Stimulated activated naive CD8-positive, alpha-beta T cell treated with anti-CD3 and anti-CD28 coated beads, Interleukin-15, Interleukin-2, amounts not matched to agents 100 ng/mL and 50 ng/mL, for 24 hours (primary cell): Measurements from ENCODE around the gene PDSS2.
"Not testable (repeated sequence)": the region's sequence is repeated elsewhere in the genome, so short reads cannot be mapped to it uniquely, and the experiment has no call there.

Source experiments
- H3K27ac Mint-ChIP-seq: one replicate; pipeline ENCODE4 v1.8.0; 2021; ENCODE audit warnings: mild to moderate bottlenecking, mixed read lengths
- H3K27me3 Mint-ChIP-seq: one replicate; pipeline ENCODE4 v1.8.0; 2021; ENCODE audit warnings: mixed read lengths
- H3K36me3 Mint-ChIP-seq: one replicate; pipeline ENCODE4 v1.8.0; 2021; ENCODE audit warnings: low read depth, mixed read lengths
- H3K4me1 Mint-ChIP-seq: one replicate; pipeline ENCODE4 v1.8.0; 2021; ENCODE audit warnings: low read depth, mixed read lengths
- H3K4me3 Mint-ChIP-seq: one replicate; pipeline ENCODE4 v1.8.0; 2021; ENCODE audit warnings: mild to moderate bottlenecking, mixed read lengths
- H3K9me3 Mint-ChIP-seq: one replicate; pipeline ENCODE4 v1.8.0; 2021; ENCODE audit warnings: mixed read lengths

Gene PDSS2

DNA sequence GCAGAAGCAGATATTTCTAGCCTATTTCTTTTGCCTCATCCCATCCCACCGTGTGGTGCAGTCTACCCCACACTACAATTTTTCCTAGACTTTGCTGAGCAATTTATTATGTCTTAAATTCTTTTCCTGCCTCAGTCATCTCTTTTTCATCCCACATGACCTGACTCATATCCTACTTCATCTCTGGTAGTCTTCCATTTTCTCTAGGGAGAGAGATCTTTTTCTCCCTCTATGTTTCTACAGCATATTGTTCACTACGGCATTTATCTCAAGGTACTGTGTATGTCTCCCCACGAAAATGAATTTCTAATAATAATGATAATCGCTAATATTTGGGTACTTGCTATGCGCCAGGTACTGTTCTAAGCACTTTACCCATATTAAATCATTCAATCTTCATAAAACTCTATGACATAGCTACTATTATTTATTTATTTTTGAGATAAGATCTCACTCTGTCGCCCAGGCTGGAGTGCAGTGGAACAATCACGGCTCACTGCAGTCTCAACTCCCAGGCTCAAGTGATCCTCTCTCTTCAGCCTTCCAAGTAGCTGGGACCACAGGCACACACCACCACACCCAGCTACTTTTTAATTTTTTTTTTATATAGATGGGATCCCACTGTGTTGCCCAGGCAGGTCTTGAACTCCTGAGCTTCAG is 15.6 kb downstream of the PDSS2 start:
- H3K4me3 Mint-ChIP-seq, result no peak overlapping the region
- no peak overlapping the region for H3K27ac Mint-ChIP-seq
- H3K36me3 Mint-ChIP-seq, result peaks cover 33% of the 10 kb centered on the region
- H3K4me1 Mint-ChIP-seq, result peaks cover 13% of the 10 kb centered on the region
- no peaks in the 10 kb centered on the region for H3K27me3 Mint-ChIP-seq
- H3K9me3 Mint-ChIP-seq, result peaks cover 13% of the 10 kb centered on the region

- no peak overlapping the region for H3K27ac Mint-ChIP-seq
- peaks cover 27% of the 10 kb centered on the region for H3K36me3 Mint-ChIP-seq
- H3K4me1 Mint-ChIP-seq, result peaks cover 13% of the 10 kb centered on the region
- no peaks in the 10 kb centered on the region for H3K27me3 Mint-ChIP-seq
- H3K9me3 Mint-ChIP-seq, result peaks cover 7% of the 10 kb centered on the region
- H3K4me3 Mint-ChIP-seq, result no peak overlapping the region
Measured at GRCh38 chr6:107442938-107443607, 16.3 kb downstream of the PDSS2 start.

DNA sequence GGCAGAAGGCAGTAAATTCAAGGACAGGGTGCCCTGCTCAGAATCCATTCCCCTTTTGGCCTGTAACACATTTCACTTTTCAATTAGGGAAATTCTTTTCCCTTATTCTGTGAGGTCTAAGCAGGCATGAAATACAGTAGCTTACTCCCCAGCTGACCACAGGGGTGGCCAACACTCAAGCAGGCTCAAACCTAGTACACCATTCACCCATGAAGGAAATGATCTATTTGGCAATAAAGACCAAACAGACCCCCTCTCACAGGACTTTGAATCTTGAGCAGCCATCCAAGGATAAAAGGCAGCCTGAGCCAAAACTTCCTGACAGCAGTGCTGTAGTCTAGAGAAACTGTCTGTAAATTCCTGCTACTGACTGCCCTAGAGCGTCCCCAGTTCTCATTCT is 17.7 kb downstream of the PDSS2 start:
- H3K9me3 Mint-ChIP-seq, result no peaks in the 10 kb centered on the region
- H3K36me3 Mint-ChIP-seq, result peaks cover 15% of the 10 kb centered on the region
- no peak overlapping the region for H3K4me3 Mint-ChIP-seq
- H3K27me3 Mint-ChIP-seq, result no peaks in the 10 kb centered on the region
- peaks cover 13% of the 10 kb centered on the region for H3K4me1 Mint-ChIP-seq
- no peak overlapping the region for H3K27ac Mint-ChIP-seq

- Mint-ChIP-seq H3K27ac (no peak overlapping the region), H3K4me1 (peaks cover 13% of the 10 kb centered on the region), H3K9me3 (no peaks in the 10 kb centered on the region), H3K27me3 (no peaks in the 10 kb centered on the region), H3K36me3 (peaks cover 11% of the 10 kb centered on the region), H3K4me3 (no peak overlapping the region)
Measured at GRCh38 chr6:107440936-107441335, 18.4 kb downstream of the PDSS2 start.

GRCh38 chr6:107439406-107439805 is 20.0 kb downstream of the PDSS2 start:
- no peak overlapping the region for H3K4me3 Mint-ChIP-seq
- no peaks in the 10 kb centered on the region for H3K27me3 Mint-ChIP-seq

DNA sequence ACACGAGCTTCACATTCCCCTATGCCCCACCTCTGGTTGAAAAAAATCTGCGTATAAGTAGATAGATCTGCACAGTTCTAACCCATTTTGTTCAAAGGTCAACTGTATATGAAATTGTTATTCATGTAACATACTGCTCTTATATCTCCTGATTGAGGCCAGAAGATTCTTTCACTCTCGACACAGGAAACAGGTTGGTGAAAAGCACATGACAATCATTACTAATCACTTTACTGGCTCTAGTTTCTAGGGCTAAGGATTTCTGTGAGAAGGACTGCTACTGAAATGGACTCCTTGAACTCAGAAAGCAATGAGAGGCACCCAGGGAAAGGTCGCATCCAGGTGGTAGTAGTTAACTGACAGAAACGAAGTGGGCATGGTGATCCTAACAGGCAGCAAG is 21.7 kb downstream of the PDSS2 start:
- peaks cover 7% of the 10 kb centered on the region for H3K4me1 Mint-ChIP-seq
- H3K9me3 Mint-ChIP-seq, result peaks cover 8% of the 10 kb centered on the region
- H3K36me3 Mint-ChIP-seq, result peaks cover 16% of the 10 kb centered on the region
- H3K27ac Mint-ChIP-seq, result no peak overlapping the region
- no peak overlapping the region for H3K4me3 Mint-ChIP-seq
- H3K27me3 Mint-ChIP-seq, result no peaks in the 10 kb centered on the region

More at GRCh38 chr6:107439406-107439805, 20.0 kb downstream of the PDSS2 start:
- Mint-ChIP-seq H3K9me3 (no peaks in the 10 kb centered on the region), H3K27ac (no peak overlapping the region), H3K36me3 (peaks cover 6% of the 10 kb centered on the region), H3K4me1 (peaks cover 13% of the 10 kb centered on the region)

GRCh38 chr6:107436881-107437280 is 22.5 kb downstream of the PDSS2 start:
- H3K4me3 Mint-ChIP-seq, result no peak overlapping the region
- no peaks in the 10 kb centered on the region for H3K27me3 Mint-ChIP-seq
- H3K36me3 Mint-ChIP-seq, result peaks cover 16% of the 10 kb centered on the region
- peaks cover 8% of the 10 kb centered on the region for H3K9me3 Mint-ChIP-seq
- H3K4me1 Mint-ChIP-seq, result peaks cover 4% of the 10 kb centered on the region
- no peak overlapping the region for H3K27ac Mint-ChIP-seq

DNA sequence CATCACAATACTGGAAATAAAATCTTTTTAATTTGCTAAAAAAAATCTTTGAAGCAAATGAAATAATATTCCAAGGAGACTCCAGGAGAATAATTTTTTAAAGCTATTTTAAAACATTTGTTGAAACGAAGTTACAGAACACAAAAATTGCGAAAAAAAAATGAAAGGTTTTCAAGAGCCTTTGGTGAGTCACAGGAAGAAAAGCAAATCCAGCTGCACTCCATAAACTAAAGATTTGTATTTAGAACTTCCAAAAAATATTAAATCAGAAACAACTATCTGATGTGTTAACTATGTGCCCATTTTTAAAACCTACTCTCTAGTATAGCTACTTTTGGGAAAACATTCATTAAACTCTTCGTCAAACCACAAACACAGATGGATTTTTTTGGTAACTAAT is 23.6 kb downstream of the PDSS2 start:
- H3K4me3 Mint-ChIP-seq, result no peak overlapping the region
- peaks cover 8% of the 10 kb centered on the region for H3K9me3 Mint-ChIP-seq
- no peak overlapping the region for H3K27ac Mint-ChIP-seq
- H3K27me3 Mint-ChIP-seq, result no peaks in the 10 kb centered on the region
- peaks cover 16% of the 10 kb centered on the region for H3K36me3 Mint-ChIP-seq
- H3K4me1 Mint-ChIP-seq, result peaks cover 4% of the 10 kb centered on the region

DNA sequence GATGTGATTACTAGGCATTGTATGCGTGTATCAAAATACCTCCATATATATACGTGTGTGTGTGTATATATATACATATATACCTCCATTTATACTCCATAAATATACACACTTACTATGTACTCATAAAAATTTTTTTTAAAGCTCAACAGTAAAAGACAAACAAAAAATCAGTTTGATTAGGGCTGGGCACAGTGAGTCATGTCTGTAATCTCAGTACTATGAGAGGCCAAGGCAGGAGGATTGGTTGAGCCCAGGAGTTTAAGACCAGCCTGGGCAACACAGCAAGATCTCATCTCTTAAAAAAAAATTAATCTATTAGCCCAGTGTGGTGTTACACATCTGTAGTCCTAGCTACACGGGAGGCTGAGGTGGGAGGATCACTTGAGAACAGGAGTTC is 24.6 kb downstream of the PDSS2 start:
- H3K27ac Mint-ChIP-seq, result no peak overlapping the region

GRCh38 chr6:107425951-107426350 is 33.4 kb downstream of the PDSS2 start:
- H3K4me3 Mint-ChIP-seq, H3K27ac Mint-ChIP-seq, H3K4me1 Mint-ChIP-seq, H3K27me3 Mint-ChIP-seq: not testable (repeated sequence)
- Mint-ChIP-seq H3K36me3 (peaks cover 46% of the 10 kb centered on the region), H3K9me3 (peaks cover 18% of the 10 kb centered on the region)

More for the DNA sequence above, 24.6 kb downstream of the PDSS2 start:
- Mint-ChIP-seq H3K27me3 (no peaks in the 10 kb centered on the region), H3K4me3 (no peak overlapping the region), H3K36me3 (peaks cover 14% of the 10 kb centered on the region), H3K9me3 (peaks cover 8% of the 10 kb centered on the region), H3K4me1 (peaks cover 4% of the 10 kb centered on the region)

DNA sequence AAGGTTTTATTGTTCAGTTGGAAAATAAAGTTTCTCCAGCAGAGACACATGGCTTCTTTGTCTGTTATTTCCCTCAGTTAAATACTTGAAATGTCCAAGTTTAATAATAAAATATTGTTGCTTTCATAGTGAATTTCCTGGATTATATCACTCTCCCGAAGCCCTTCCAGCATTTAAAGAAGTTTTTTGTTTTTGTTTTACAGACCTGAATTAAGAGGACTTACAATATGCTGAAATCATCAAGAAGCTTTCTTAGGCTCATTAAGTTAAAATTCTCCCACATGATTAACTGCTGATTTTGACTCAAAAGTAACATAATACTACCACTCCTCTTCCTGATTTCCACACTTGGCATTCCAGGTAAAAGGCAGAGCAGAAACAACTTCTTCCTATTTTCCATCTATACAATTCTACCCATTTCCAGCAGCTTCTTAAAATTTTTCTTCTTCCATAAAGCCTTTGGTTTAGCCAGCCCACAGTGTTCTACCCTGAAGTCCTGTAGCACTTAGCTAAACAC is 35.8 kb downstream of the PDSS2 start:
- H3K4me3 Mint-ChIP-seq, result no peak overlapping the region

GRCh38 chr6:107421696-107422256 is 37.6 kb downstream of the PDSS2 start:
- peaks cover 24% of the 10 kb centered on the region for H3K36me3 Mint-ChIP-seq
- peaks cover 9% of the 10 kb centered on the region for H3K9me3 Mint-ChIP-seq
- no peak overlapping the region for H3K4me3 Mint-ChIP-seq
- no peaks in the 10 kb centered on the region for H3K27me3 Mint-ChIP-seq
- peaks cover 4% of the 10 kb centered on the region for H3K4me1 Mint-ChIP-seq
- H3K27ac Mint-ChIP-seq, result no peak overlapping the region

More for the DNA sequence above, 35.8 kb downstream of the PDSS2 start:
- Mint-ChIP-seq H3K27me3 (no peaks in the 10 kb centered on the region), H3K4me1 (peaks cover 4% of the 10 kb centered on the region), H3K36me3 (peaks cover 37% of the 10 kb centered on the region), H3K27ac (no peak overlapping the region), H3K9me3 (peaks cover 18% of the 10 kb centered on the region)

- H3K4me3 Mint-ChIP-seq, result no peak overlapping the region
- H3K27ac Mint-ChIP-seq, result no peak overlapping the region
- peaks cover 10% of the 10 kb centered on the region for H3K36me3 Mint-ChIP-seq
- no peaks in the 10 kb centered on the region for H3K9me3 Mint-ChIP-seq
- no peaks in the 10 kb centered on the region for H3K27me3 Mint-ChIP-seq
- peaks cover 4% of the 10 kb centered on the region for H3K4me1 Mint-ChIP-seq
Measured at GRCh38 chr6:107419733-107420132, 39.6 kb downstream of the PDSS2 start.

GRCh38 chr6:107418118-107418517 is 41.2 kb downstream of the PDSS2 start:
- Mint-ChIP-seq H3K36me3 (peaks cover 10% of the 10 kb centered on the region), H3K9me3 (no peaks in the 10 kb centered on the region), H3K4me3 (no peak overlapping the region), H3K27ac (no peak overlapping the region), H3K27me3 (no peaks in the 10 kb centered on the region), H3K4me1 (peaks cover 4% of the 10 kb centered on the region)

GRCh38 chr6:107416145-107416544 is 43.2 kb downstream of the PDSS2 start:
- peaks cover 10% of the 10 kb centered on the region for H3K36me3 Mint-ChIP-seq
- no peak overlapping the region for H3K27ac Mint-ChIP-seq
- peaks cover 4% of the 10 kb centered on the region for H3K4me1 Mint-ChIP-seq
- no peak overlapping the region for H3K4me3 Mint-ChIP-seq
- H3K9me3 Mint-ChIP-seq, result no peaks in the 10 kb centered on the region
- H3K27me3 Mint-ChIP-seq, result no peaks in the 10 kb centered on the region
